HG02870 (cell line): Measurements from ENCODE around the gene CHRNA3.
"Not testable (repeated sequence)": the region's sequence is repeated elsewhere in the genome, so short reads cannot be mapped to it uniquely, and the experiment has no call there.

Source experiments
- ATAC-seq: cut with Tn5 transposase; IDR thresholded peaks from one replicate; pipeline ENCODE4 v1.9.1; 2021; ENCODE audit warnings: mild to moderate bottlenecking, moderate library complexity; ENCODE audit not compliant: unreplicated experiment

CHRNA3 gene

GRCh38 chr15:78564743-78565096 lies 56.1 kb downstream of the CHRNA3 start:
- ATAC-seq, result no peak

GRCh38 chr15:78563092-78563491 lies 57.7 kb downstream of the CHRNA3 start:
- ATAC-seq, result no peak

GRCh38 chr15:78561490-78561889 lies 59.3 kb downstream of the CHRNA3 start:
- no peak for ATAC-seq

- not testable (repeated sequence) for ATAC-seq
These were observed 60.6 kb downstream of the CHRNA3 start for GRCh38 chr15:78560201-78560600.

- ATAC-seq, result no peak
These were observed 68.2 kb downstream of the CHRNA3 start for GRCh38 chr15:78552597-78552996.

- ATAC-seq, result no peak
These were observed 68.9 kb downstream of the CHRNA3 start for GRCh38 chr15:78551902-78552301.

GRCh38 chr15:78550815-78551214 lies 70.0 kb downstream of the CHRNA3 start:
- ATAC-seq, result no peak

- no peak for ATAC-seq
These were observed 70.6 kb downstream of the CHRNA3 start for GRCh38 chr15:78550194-78550593.
